HepG2 (cell line): ENCODE data around the gene FAM200B. TPM values are rescaled to one million over a fixed set of nuclear protein-coding genes. Genes with fewer than 3 reads are reported as not detected.
A peak's percentile ranks its signal among the peaks of the same experiment; 100 is the strongest.

Experiments used
- BHLHE40 ChIP-seq: IDR thresholded peaks from 2 replicates; pipeline ENCODE4 v1.6.1; 2011; ENCODE audit warnings: low read length, improper control_type of control experiment
- BORCS8-MEF2B ChIP-seq: sonication (generic); formaldehyde crosslinking; IDR thresholded peaks from 2 replicates; pipeline ENCODE4 v1.8.0; 2022; ENCODE audit warnings: mild to moderate bottlenecking, missing genetic modification reagents
- CERS6 ChIP-seq: sonication (generic); formaldehyde crosslinking; IDR thresholded peaks from 2 replicates; pipeline ENCODE4 v1.5.0; 2020; ENCODE audit warnings: missing genetic modification reagents
- CHCHD3 ChIP-seq: sonication (generic); formaldehyde crosslinking; IDR thresholded peaks from 2 replicates; pipeline ENCODE4 v1.8.0; 2022; ENCODE audit warnings: mild to moderate bottlenecking, missing genetic modification reagents, moderate library complexity
- MAFK ChIP-seq, 2 experiments: IDR thresholded peaks in 1 of 2; conservative IDR thresholded peaks in 1 of 2; 2 replicates each; pipeline ENCODE4 v1.6.1; 2011; ENCODE audit warnings: improper control_type of control experiment in 2 of 2, low read length in 2 of 2
- MAX ChIP-seq: IDR thresholded peaks from 2 replicates; pipeline ENCODE4 v1.6.1; 2012; ENCODE audit warnings: inconsistent platforms
- MBNL3 ChIP-seq: fragments of 250-450 bp; sonication (Bioruptor Pico); conservative IDR thresholded peaks from 2 replicates; pipeline ENCODE4 v1.8.0; 2022; ENCODE audit warnings: mild to moderate bottlenecking, inconsistent platforms
- MZF1 ChIP-seq: sonication (generic); formaldehyde crosslinking; IDR thresholded peaks from 2 replicates; pipeline ENCODE4 v1.8.1; 2023; ENCODE audit warnings: mild to moderate bottlenecking, missing genetic modification reagents, borderline replicate concordance
- PAX8 ChIP-seq: sonication (generic); formaldehyde crosslinking; IDR thresholded peaks from 2 replicates; pipeline ENCODE4 v1.8.0; 2022; ENCODE audit warnings: mild to moderate bottlenecking, missing genetic modification reagents, borderline replicate concordance
- POLR2AphosphoS2 ChIP-seq: IDR thresholded peaks from 2 replicates; pipeline ENCODE4 v1.6.1; 2011; ENCODE audit warnings: low read depth, low read length, improper control_type of control experiment
- SMYD3 ChIP-seq: sonication (generic); formaldehyde crosslinking; IDR thresholded peaks from 2 replicates; pipeline ENCODE4 v1.8.1; 2023; ENCODE audit warnings: mild to moderate bottlenecking, missing genetic modification reagents
- THAP7 ChIP-seq: sonication (generic); formaldehyde crosslinking; IDR thresholded peaks from 2 replicates; pipeline ENCODE4 v1.8.1; 2023; ENCODE audit warnings: mild to moderate bottlenecking, missing genetic modification reagents
- YY1 ChIP-seq: IDR thresholded peaks from 2 replicates; pipeline ENCODE4 v1.6.1; 2011; ENCODE audit warnings: low read length, low read depth, moderate library complexity, mild to moderate bottlenecking; ENCODE audit not compliant: insufficient read depth, insufficient replicate concordance
- ZNF354B ChIP-seq: sonication (generic); formaldehyde crosslinking; IDR thresholded peaks from 2 replicates; pipeline ENCODE4 v1.8.0; 2022; ENCODE audit warnings: mild to moderate bottlenecking, missing genetic modification reagents
- ZNF44 ChIP-seq: sonication (generic); formaldehyde crosslinking; IDR thresholded peaks from 2 replicates; pipeline ENCODE4 v1.5.1; 2020; ENCODE audit warnings: mild to moderate bottlenecking, missing genetic modification reagents
- ZNF441 ChIP-seq: sonication (generic); formaldehyde crosslinking; IDR thresholded peaks from 2 replicates; pipeline ENCODE4 v1.7.0; 2021; ENCODE audit warnings: missing genetic modification reagents, borderline replicate concordance
- ZNF543 ChIP-seq: sonication (generic); formaldehyde crosslinking; IDR thresholded peaks from 2 replicates; pipeline ENCODE4 v1.4.0; 2020; ENCODE audit warnings: mild to moderate bottlenecking, missing genetic modification reagents
- ZNF550 ChIP-seq: sonication (generic); formaldehyde crosslinking; IDR thresholded peaks from 2 replicates; pipeline ENCODE4 v1.4.0; 2020; ENCODE audit warnings: mild to moderate bottlenecking, missing genetic modification reagents, borderline replicate concordance
- ZNF720 ChIP-seq: sonication (generic); formaldehyde crosslinking; IDR thresholded peaks from 2 replicates; pipeline ENCODE4 v1.4.0; 2020; ENCODE audit warnings: missing genetic modification reagents
- ZNF777 ChIP-seq: sonication (generic); formaldehyde crosslinking; IDR thresholded peaks from 2 replicates; pipeline ENCODE4 v1.4.0; 2020; ENCODE audit warnings: missing genetic modification reagents
- ZNF816 ChIP-seq: sonication (generic); formaldehyde crosslinking; IDR thresholded peaks from 2 replicates; pipeline ENCODE4 v1.8.0; 2022; ENCODE audit warnings: missing genetic modification reagents, mild to moderate bottlenecking, borderline replicate concordance
- polyA plus RNA-seq, 8 experiments: library from polyadenylated mRNA; depleted of rRNA in 3 of 8; stranded (reverse) in 7 of 8; unstranded in 1 of 8; fragments of >200 nt; fragmentation: Illumina TruSeq in 4 of 8; extraction: Trizol in 4 of 8; gene quantifications; 2 replicates each; pipeline versions ENCODE4 v1.2.1 to v1.2.3, GENCODE V29; 2011 to 2016; ENCODE audit warnings: low read depth in 4 of 8, missing spikeins in 1 of 8, mixed read lengths in 1 of 8; ENCODE audit not compliant: insufficient read depth in 1 of 8
- total RNA-seq, 5 experiments: library from RNA; depleted of rRNA; stranded (reverse); fragments of >200 nt; fragmentation: Illumina TruSeq; extraction: Trizol; gene quantifications; 2 replicates each; pipeline ENCODE4 v1.2.3, GENCODE V29; 2016; ENCODE audit warnings: low read depth in 1 of 5

The FAM200B gene
- total and polyA plus RNA-seq, 2 of the 13 experiments (the other 11 are each of a cell fraction or from before 2014, with no cell fraction given): 25.6 to 41.8 TPM

GRCh38 chr4:15655223-15656037 lies 26.2 kb upstream of the FAM200B start, which contains the start of gene FBXL5 (continued):
- TF ChIP-seq ZNF816 (no peak), BORCS8-MEF2B (0 out of 2 replicates have a peak, but pooled peaks have one; percentile 19), MAX (peak; percentile 76), MAFK (conservative IDR thresholded peaks at IDR 0.05 in 1 of 2, IDR thresholded peaks at IDR 0.05 in 1 of 2; ENCODE audit: low read length in 2 of 2) (no peak), BHLHE40 (no peak), THAP7 (0 out of 2 replicates have a peak, but pooled peaks have one; percentile 51), ZNF543 (CRISPR knock-in tag) (peak; percentile 40; the same call in 1 of the 2 replicates), YY1 (peak; percentile 79), ZNF777 (peak; percentile 98), CHCHD3 (no peak), ZNF354B (CRISPR knock-in tag) (no peak), PAX8 (CRISPR knock-in tag) (no peak), ZNF441 (CRISPR knock-in tag) (peak; percentile 71), SMYD3 (CRISPR knock-in tag) (no peak), MZF1 (CRISPR knock-in tag) (no peak), POLR2AphosphoS2 (no peak), MBNL3 (CRISPR knock-in tag) (no peak), CERS6 (no peak), ZNF44 (CRISPR knock-in tag) (peak; percentile 46; the same call in 1 of the 2 replicates), ZNF720 (CRISPR knock-in tag) (no peak), ZNF550 (CRISPR knock-in tag) (no peak)
